ENCODE data around the gene GPBAR1.
"Not testable (repeated sequence)": the region's sequence is repeated elsewhere in the genome, so short reads cannot be mapped to it uniquely, and the experiment has no call there.

Gene GPBAR1

GRCh38 chr2:218311541-218312266, 50.9 kb downstream of the GPBAR1 start:
- DNase-seq = not testable (repeated sequence)

GRCh38 chr2:218312267-218312756, 51.5 kb downstream of the GPBAR1 start:
- no peak for DNase-seq

GRCh38 chr2:218313356-218313755, 52.5 kb downstream of the GPBAR1 start:
- no peak for DNase-seq
